ENCODE results near the gene ODR4.

DNA sequence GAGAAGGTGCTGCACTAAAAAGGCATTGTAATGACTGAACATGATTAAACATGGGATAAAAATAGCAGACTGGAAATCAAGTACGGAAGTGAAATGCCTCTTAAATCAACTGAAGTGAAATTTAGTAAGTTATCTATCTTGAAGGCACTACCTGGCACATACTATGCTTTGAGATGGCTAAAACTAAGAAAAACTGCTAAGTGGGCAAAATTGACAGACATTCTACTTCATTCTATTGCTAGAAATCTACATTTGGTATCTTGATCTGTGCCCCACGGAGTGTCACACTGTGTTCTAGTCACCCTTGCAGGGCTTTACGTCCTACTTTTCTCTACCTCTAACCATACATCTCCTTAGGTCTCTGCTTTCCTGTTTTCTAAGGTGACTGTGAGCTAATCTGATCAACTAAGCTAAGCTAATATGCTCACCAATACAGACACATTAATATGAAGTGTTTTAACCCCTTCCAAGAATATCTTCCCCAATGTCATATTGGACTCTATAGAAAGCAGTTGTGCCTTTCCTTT, 81.2 kb downstream of the ODR4 start:
- TF ChIP-seq CTCF (IDR thresholded peaks at IDR 0.05; ENCODE audit: poor library complexity), result no peak
- TF ChIP-seq EZH2 (IDR thresholded peaks at IDR 0.05; ENCODE audit: borderline replicate concordance), result no peak
